ENCODE measurements around the gene SNX25. TPM values are rescaled to one million over a fixed set of nuclear protein-coding genes. Genes with fewer than 3 reads are reported as not detected.

The SNX25 gene
- total and polyA plus RNA-seq, 2 of the 13 experiments (the other 11 are each of a cell fraction or from before 2014, with no cell fraction given), result 23.4 to 23.5 TPM

GRCh38 chr4:185380320-185380719 lies 170.9 kb downstream of the SNX25 start (continued):
- TF ChIP-seq ZNF260 (CRISPR knock-in tag; IDR thresholded peaks at IDR 0.05; ENCODE audit: borderline replicate concordance, low read depth), result no peak

GRCh38 chr4:185381288-185382196 lies 172.1 kb downstream of the SNX25 start:
- FAIRE-seq, result no peak
- peak; percentile 6 for DNase-seq (ENCODE audit: low spot score)
- no peak overlapping the region for H3K9ac ChIP-seq (ENCODE audit: insufficient read depth, low read depth, low read length)
- ATAC-seq, result no peak
- in situ Hi-C loops (cut with HindIII; ENCODE audit: extremely low pct_ligation_motif_present, low pct_unique_long_range_greater_than_20kb) (no loop called here), intact Hi-C loops (cut with micrococcal nuclease; ENCODE audit: unreplicated experiment) (no loop called here)
- ChIA-PET POLR2A (no interaction called here), CTCF (ENCODE audit: low intra/inter-chr PET ratio, low total read pairs) (no interaction called here)
- H3K27ac ChIP-seq (ENCODE audit: extremely low read length, insufficient read depth, low read length), result no peak overlapping the region
- no peaks in the 10 kb centered on the region for H3K27me3 ChIP-seq (ENCODE audit: control insufficient read depth in 1 of 2, insufficient read depth in 2 of 2, low read length in 2 of 2)
- WGBS (ENCODE audit: low lambda C conversion rate), result 41% methylated on average over 4 of the region's 4 CpGs
- no peaks in the 10 kb centered on the region for H3K79me2 ChIP-seq (ENCODE audit: insufficient read depth, low read length)
- peaks cover 51% of the 10 kb centered on the region for H3K4me1 ChIP-seq (ENCODE audit: insufficient read depth, low read length)
- 0 out of 5 replicates have a peak, but pooled peaks cover 0 to 2% of the 10 kb centered on the region in 2 experiments for H3K36me3 ChIP-seq (replicated peaks in 1 of 2; ENCODE audit: control insufficient read depth in 1 of 2, insufficient read depth in 2 of 2, low read length in 2 of 2)
- no peak overlapping the region for H3K4me2 ChIP-seq (ENCODE audit: low read depth, low read length)
- TF ChIP-seq ZBTB33 (CRISPR knock-in tag; IDR thresholded peaks at IDR 0.05) (peak; percentile 38; the same call in 1 of the 2 replicates), STAG1 (CRISPR knock-in tag; IDR thresholded peaks at IDR 0.05) (no peak)
- no peak overlapping the region for H2AFZ ChIP-seq (ENCODE audit: low read length)
- no peaks in the 10 kb centered on the region for H3K9me3 ChIP-seq (ENCODE audit: low read length)
- no peaks in the 10 kb centered on the region for H4K20me1 ChIP-seq (ENCODE audit: insufficient read depth, low read length)
- H3K4me3 ChIP-seq (replicated peaks in 1 of 3; ENCODE audit: insufficient read depth in 1 of 3, low read depth in 2 of 3, low read length in 3 of 3), result no peak overlapping the region
- no TSS peak for BruUV-seq (replicated peaks)
